Stimulated activated CD4-positive, alpha-beta T cell treated with anti-CD3 and anti-CD28 coated beads, Interleukin-2, amount 100 ng/mL, for 4 hours (primary cell): ENCODE measurements around the gene SLC22A9.
"Not testable (repeated sequence)": the region's sequence is repeated elsewhere in the genome, so short reads cannot be mapped to it uniquely, and the experiment has no call there.

Experiments
- DNase-seq: peaks from one replicate; pipeline ENCODE4 v3.0.0-alpha.2; 2020; ENCODE audit warnings: low read depth

Gene SLC22A9

GRCh38 chr11:63369165-63369970 lies at the start of gene SLC22A9:
TSS of gene SLC22A9 (plus strand) at chr11:63369785. CDS start at chr11:63370057, 272 bp downstream.
- DNase-seq: no peak

- DNase-seq: no peak
Observed at GRCh38 chr11:63321723-63322122, 47.9 kb upstream of the SLC22A9 start.

- DNase-seq: not testable (repeated sequence)
Observed at GRCh38 chr11:63335089-63335488, 34.5 kb upstream of the SLC22A9 start.

GRCh38 chr11:63337070-63337469 lies 32.5 kb upstream of the SLC22A9 start:
- DNase-seq: no peak

- no peak for DNase-seq
Observed at GRCh38 chr11:63343130-63343529, 26.5 kb upstream of the SLC22A9 start.

- DNase-seq: no peak
Observed at GRCh38 chr11:63352144-63352543, 17.4 kb upstream of the SLC22A9 start.

- no peak for DNase-seq
Observed at GRCh38 chr11:63362196-63362793, 7.3 kb upstream of the SLC22A9 start.

- no peak for DNase-seq
Observed at GRCh38 chr11:63369971-63370588, 495 bp downstream of the SLC22A9 start.

- no peak for DNase-seq
Observed at GRCh38 chr11:63371396-63371795, 1.8 kb downstream of the SLC22A9 start.

GRCh38 chr11:63375434-63375833 lies 5.8 kb downstream of the SLC22A9 start:
- DNase-seq: no peak

GRCh38 chr11:63380130-63380529 lies 10.5 kb downstream of the SLC22A9 start:
- no peak for DNase-seq

GRCh38 chr11:63395697-63396096 lies 26.1 kb downstream of the SLC22A9 start:
- no peak for DNase-seq

- no peak for DNase-seq
Observed at GRCh38 chr11:63404161-63404935, 34.8 kb downstream of the SLC22A9 start.

GRCh38 chr11:63405114-63405513 lies 35.5 kb downstream of the SLC22A9 start:
- DNase-seq: no peak

- DNase-seq: no peak
Observed at GRCh38 chr11:63406458-63406857, 36.9 kb downstream of the SLC22A9 start.

GRCh38 chr11:63417174-63417852 lies 47.7 kb downstream of the SLC22A9 start:
- no peak for DNase-seq

- no peak for DNase-seq
Observed at GRCh38 chr11:63427971-63428508, 58.5 kb downstream of the SLC22A9 start.

- DNase-seq: not testable (repeated sequence)
Observed at GRCh38 chr11:63430731-63431130, 61.1 kb downstream of the SLC22A9 start.

GRCh38 chr11:63435351-63435750 lies 65.8 kb downstream of the SLC22A9 start:
- DNase-seq: not testable (repeated sequence)

- DNase-seq: not testable (repeated sequence)
Observed at GRCh38 chr11:63435831-63436230, 66.2 kb downstream of the SLC22A9 start.

- DNase-seq: no peak
Observed at GRCh38 chr11:63443714-63444113, 74.1 kb downstream of the SLC22A9 start.
